HS-5 (cell line): Measurements from ENCODE around the gene ASTN2.

Experiments used
- DNase-seq: peaks from one replicate; pipeline ENCODE4 v3.0.0-alpha.2; 2012; ENCODE audit warnings: low read depth

Gene ASTN2, protein sequence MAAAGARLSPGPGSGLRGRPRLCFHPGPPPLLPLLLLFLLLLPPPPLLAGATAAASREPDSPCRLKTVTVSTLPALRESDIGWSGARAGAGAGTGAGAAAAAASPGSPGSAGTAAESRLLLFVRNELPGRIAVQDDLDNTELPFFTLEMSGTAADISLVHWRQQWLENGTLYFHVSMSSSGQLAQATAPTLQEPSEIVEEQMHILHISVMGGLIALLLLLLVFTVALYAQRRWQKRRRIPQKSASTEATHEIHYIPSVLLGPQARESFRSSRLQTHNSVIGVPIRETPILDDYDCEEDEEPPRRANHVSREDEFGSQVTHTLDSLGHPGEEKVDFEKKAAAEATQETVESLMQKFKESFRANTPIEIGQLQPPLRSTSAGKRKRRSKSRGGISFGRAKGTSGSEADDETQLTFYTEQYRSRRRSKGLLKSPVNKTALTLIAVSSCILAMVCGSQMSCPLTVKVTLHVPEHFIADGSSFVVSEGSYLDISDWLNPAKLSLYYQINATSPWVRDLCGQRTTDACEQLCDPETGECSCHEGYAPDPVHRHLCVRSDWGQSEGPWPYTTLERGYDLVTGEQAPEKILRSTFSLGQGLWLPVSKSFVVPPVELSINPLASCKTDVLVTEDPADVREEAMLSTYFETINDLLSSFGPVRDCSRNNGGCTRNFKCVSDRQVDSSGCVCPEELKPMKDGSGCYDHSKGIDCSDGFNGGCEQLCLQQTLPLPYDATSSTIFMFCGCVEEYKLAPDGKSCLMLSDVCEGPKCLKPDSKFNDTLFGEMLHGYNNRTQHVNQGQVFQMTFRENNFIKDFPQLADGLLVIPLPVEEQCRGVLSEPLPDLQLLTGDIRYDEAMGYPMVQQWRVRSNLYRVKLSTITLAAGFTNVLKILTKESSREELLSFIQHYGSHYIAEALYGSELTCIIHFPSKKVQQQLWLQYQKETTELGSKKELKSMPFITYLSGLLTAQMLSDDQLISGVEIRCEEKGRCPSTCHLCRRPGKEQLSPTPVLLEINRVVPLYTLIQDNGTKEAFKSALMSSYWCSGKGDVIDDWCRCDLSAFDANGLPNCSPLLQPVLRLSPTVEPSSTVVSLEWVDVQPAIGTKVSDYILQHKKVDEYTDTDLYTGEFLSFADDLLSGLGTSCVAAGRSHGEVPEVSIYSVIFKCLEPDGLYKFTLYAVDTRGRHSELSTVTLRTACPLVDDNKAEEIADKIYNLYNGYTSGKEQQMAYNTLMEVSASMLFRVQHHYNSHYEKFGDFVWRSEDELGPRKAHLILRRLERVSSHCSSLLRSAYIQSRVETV (N-terminal part only)

DNA sequence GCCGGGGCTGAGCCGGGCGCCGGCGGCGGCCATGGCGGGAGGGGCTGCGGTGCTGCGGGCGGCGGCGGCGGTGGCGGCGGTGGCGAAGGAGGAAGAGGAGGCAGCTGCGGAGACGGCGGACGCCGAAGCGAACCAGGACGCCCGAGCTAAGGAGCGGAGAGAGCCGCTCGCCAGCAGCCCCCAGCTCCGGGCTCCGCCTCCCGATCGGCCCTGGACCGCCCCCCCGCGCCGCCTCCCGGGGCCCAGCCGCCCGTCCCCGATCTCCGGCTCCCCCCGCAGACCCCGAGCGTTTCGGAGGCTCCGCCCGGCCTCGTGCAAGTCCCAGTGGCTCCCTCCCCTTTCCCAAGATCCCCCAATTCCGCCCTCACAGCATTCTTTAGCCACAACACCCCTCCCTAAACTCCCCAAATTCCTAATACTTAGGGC is at the start of gene ASTN2:
TSS of gene ASTN2 (minus strand) at position 152 of the 426 bp plus-strand sequence. CDS start at position 33, 119 bp downstream.
- no peak for DNase-seq

DNA sequence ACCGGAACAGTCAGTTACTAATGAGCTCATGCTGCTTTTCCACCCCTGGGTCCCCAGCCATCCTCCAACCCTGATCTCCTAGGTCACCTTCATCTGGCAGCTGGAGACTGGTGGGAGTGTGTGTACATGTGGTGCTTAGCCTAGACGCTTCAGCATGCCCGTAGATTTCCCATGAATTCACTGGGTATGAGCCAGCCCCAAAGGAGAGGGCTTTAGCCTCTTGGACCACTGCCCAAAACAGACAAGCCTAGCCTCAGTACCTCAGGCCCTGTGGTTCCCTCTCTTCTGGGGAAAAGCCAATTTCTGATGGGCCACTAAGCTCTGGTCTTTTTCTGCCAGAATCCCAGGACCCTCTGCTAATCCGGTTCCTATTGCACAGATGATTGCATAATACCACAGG is 48.0 kb upstream of the ASTN2 start:
- no peak for DNase-seq

- DNase-seq: no peak
These were observed 46.5 kb upstream of the ASTN2 start for GRCh38 chr9:117461386-117461785.

GRCh38 chr9:117460743-117461142 is 45.9 kb upstream of the ASTN2 start:
- no peak for DNase-seq

DNA sequence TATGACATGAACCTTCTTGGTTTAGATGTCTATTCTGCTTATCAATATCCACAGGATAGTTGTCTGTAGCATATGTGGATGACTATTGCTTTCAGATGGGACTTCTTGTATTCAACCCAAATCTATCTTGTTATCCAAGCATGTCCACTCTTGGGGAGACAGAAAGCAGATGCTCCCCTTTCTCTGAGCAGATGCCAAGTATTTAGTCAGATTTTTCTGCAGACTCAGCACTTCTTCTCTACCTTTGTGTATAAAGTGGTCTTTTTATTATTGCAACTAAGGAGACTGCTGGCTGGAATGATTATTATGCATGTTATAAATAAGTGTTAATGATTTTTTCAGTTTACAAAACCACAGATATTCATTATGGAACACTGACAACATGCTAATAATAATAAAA is 45.1 kb upstream of the ASTN2 start:
- no peak for DNase-seq

- DNase-seq: no peak
These were observed 43.2 kb upstream of the ASTN2 start for GRCh38 chr9:117458066-117458465.

DNA sequence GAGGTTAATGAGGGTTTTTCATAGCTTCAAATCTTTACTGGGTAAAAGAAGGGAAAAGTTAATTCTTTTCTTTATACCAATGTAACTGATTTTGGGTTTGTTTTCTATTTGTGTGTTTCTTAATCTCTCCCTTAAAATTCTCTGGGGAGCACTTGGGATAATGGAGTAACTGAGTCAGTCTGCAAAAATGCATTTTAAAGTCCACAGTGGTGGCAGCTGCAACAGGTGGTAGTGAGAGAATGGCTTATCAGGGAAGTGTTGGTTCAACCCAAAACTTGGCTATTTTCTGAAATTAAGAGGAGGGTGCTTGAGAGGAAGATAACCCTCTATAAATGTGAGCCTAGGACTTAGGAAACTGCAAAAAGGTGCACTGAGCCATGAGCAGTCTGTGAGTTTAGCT is 39.9 kb upstream of the ASTN2 start:
- DNase-seq: no peak

DNA sequence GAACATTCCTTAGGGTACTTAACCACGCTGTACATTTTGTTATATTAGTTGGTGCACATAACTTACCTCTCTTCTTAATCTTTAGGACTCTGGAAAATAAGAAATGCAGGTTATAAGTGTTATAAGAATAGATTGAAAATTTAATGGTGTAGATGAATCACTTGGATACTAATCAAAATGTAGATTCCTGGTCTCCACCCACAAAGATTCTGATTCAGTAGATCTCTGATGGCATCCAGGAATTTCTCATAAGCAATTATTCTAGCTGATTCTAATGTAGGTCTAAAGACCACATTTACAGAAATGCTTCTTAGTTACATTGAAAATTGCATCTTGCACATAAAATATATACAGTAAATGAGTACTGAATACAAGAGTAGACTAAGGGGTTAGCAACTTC is 38.9 kb upstream of the ASTN2 start:
- no peak for DNase-seq

GRCh38 chr9:117451311-117451710 is 36.5 kb upstream of the ASTN2 start:
- DNase-seq: no peak

DNA sequence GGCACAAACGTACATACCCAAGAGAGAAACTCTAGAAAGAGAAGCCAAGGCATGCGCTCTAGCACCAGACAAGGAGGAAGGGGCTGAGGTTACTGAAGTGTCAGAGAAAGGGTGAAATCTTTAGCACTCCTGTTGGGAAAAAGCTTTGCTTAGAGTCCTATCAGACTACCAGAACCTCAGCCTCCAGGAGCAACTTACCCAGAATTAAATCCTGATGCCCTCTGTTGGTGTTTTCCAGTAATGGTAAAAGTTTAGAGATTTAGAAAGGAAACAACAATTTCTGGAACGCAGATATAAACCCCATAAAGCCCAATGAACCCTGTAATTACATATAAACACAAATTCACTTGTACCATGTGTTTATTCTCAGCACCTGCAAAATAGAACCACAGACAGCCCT is 33.2 kb upstream of the ASTN2 start:
- no peak for DNase-seq

DNA sequence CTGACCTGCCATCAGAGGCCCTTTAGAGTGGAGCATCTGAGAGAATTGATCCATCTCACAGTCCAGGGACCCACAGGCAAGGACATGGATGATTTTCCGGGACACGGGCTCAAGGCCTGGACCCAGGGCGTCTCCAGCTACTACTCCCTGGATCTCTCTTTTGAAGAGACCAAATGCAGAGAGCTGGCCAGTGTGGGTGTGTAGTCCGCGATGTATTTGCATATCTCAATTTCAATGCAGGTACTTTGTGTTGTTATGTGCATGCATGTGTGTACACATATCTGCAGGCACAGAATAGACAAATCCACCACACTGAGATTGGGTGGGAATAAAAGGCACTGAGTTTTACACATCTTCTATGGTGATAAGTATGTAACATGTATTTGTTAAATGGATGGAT is 30.8 kb upstream of the ASTN2 start:
- no peak for DNase-seq

DNA sequence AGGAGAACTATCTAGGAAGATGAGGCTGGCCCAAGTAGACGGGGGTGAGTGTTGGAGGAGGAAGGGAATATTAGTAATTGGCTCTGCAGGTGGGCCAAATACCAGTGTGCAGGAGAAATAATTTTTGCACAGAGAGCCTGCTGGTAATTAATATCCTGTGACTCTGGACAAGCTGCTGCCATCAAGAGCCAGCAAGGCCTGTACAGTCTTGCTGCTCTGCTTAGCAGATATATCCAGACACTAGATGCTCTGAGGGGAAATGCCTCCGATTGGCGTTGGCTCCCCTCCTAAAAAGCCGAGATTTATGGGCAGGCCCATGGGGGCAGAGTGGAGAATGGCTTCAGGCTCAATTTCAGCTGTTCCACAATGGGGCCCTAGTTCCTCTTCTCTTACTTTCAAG is 29.6 kb upstream of the ASTN2 start:
- no peak for DNase-seq

DNA sequence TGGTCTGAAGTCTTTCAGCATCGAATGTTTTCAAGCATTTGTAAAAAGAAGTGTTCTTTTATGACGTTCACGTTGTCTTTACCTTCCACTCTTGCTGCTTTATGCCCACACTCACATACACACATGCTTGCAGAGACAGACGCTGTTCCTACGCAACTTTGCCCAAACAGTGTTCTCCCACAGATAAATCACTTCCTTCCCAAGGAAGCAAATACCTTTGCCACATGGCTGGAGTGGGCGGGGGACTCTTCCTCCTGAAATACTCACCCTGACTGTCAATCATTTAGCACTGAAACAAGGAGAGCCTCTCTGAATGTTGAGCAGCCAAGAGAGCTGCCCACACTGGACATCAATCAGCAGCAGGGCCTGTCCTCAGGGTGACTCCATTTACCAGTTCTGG is 22.4 kb upstream of the ASTN2 start:
- DNase-seq: no peak

- no peak for DNase-seq
These were observed 20.9 kb upstream of the ASTN2 start for GRCh38 chr9:117435630-117436261.

- no peak for DNase-seq
These were observed 19.7 kb upstream of the ASTN2 start for GRCh38 chr9:117434566-117434965.

DNA sequence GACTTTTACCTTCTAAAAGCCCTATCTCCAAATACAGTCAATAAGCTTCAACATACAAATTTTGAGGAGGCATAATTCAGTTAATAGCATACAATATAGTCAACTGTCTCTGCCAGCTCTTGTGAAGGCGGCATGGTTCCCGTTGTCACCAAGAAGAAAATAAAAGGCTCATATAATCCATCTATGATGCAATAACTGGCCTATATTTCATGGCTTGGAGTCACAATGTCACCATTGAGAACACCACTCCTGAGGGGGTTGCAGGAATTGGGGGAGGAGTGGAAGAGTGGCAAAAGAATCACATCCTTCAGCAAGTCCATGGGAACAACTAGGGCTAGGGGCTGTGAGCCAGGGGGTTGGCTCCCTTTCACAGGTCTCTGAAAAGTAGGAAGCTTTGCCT is 16.0 kb upstream of the ASTN2 start:
- DNase-seq: no peak

GRCh38 chr9:117427357-117427913 is 12.6 kb upstream of the ASTN2 start:
- no peak for DNase-seq

DNA sequence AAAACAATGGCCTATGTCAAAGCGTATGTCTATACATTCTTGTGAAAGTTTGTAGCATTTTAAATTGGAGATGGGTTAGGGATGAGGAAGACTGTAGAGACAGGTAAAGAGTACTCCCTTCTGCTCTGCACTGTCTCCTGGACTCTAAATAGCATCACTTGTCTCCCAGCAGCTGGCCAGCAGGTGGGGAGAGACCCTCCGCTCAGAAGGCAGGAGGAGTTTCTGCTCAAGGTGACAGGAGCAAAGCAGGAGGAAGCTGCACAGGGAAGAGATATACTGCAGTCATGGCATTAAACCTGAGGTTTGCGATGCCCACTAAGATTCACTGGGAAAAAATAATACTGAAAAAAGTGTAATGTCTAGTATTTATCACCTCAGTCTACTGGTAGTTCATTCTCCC is 10.7 kb upstream of the ASTN2 start:
- DNase-seq: no peak

DNA sequence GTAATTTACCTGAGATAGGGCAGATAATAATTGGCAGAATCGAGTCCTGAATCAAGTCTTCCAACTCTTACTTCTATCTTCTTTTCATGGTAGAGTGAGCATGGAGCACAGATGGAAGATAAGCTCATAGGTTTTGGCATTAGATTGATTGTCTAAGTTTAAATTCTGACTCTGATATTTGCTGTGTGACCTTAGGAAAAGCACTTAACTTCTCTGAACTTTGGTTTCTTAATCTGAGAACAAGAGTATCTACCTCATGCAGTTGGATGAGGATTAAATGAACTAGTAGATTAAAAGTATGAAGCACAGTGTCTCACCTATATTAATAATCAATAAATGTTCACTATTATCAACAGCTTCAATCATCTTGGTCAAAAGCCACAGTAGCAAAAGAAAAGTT is 9.4 kb upstream of the ASTN2 start:
- no peak for DNase-seq

DNA sequence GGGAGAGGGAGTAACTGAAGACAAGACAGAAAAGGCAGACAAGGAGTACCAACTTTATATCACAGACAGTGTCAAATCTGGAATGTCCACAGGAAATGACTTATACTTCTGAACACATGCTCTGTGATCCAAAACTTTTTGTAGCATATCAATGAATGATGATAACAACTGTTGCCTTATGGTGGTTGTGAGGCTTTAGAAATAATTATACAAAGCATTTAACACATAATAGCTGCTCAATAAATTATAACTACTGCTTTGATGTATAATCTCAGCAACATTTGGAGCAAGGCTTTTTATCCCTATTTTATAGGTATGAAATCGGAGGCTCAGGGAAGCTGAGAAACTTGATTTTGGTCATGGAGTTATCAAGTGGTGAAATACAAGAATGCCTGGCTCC is 3.3 kb upstream of the ASTN2 start:
- DNase-seq: no peak

- DNase-seq: no peak
These were observed 2.0 kb upstream of the ASTN2 start for GRCh38 chr9:117416856-117417255.
